ENCODE data around the gene SOX10. TPM values are rescaled to one million over a fixed set of nuclear protein-coding genes. Genes with fewer than 3 reads are reported as not detected.

SOX10 gene
- total and polyA plus RNA-seq, 4 donors = 0.08 to 5.9 (median 2.6) TPM; not detected in 1

DNA sequence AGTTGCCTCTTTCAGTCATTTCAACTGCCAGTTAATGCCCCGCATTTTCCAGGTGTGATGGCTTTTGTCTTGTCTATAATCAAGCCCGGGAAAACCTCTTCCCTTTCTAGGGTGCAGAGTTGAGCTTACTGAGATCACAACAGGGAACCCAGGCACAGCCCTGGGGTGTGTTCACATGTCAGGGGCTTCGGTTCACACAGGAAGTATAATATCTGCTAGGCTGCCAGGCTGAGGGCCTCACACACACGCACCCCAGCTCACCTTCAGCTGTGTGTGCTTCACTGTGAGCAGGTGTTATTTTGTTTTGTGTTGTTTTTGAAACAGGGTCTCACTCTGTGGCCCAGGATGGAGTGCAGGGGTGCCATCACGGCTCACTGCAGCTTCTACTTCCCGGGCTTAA is 9.7 kb upstream of the SOX10 start:
- ATAC-seq (ENCODE audit: low FRiP score) = no peak
- intact Hi-C loops (cut with DNase I) = no loop called here

DNA sequence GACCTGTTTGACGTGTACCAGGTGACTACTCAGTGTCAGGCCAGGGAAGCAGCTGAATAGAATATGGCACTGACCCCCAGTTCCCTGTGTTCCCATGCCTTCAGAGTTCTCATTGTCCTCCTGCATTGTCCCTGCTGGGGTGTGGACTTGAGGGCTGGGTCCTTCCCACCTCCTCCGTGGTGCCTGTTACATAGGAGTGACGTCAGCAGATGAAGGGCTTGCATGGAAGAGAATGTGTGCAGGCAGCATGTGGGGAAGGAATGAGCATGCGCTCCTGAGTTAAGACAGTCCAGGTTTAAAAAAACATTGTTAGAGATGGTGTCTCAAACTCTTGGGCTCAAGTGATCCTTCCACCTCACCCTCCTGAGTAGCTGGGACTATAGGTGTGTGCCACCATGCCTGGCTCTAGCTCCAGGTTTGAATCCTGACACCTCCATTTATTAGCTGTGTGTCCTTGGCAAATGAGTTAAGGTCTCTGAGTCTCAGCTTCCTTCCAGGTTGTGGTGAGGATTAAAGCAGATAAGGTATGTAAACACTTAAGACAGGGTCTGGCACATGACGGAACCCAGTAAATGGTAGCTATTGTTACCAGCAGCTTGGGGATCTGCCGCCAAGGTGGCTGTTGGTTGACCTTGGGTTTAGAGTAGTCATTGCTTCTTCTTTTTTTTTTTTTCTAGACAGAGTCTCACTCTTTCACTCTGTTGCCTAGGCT is 7.5 kb upstream of the SOX10 start:
- Histone ChIP-seq H3K4me3 (ENCODE audit: low read length in 2 of 2) (no peak overlapping the region), H3K27me3 (ENCODE audit: control insufficient read depth in 1 of 2, insufficient read depth in 2 of 2, low read length in 1 of 2) (no peaks in the 10 kb centered on the region), H3K4me1 (ENCODE audit: control insufficient read depth in 1 of 2, insufficient read depth in 2 of 2, low read length in 2 of 2) (no peaks in the 10 kb centered on the region), H3K27ac (ENCODE audit: low read depth in 1 of 2, low read length in 2 of 2) (no peak overlapping the region), H3K36me3 (ENCODE audit: control insufficient read depth in 1 of 2, insufficient read depth in 2 of 2, low read length in 1 of 2) (no peaks in the 10 kb centered on the region), H3K9me3 (ENCODE audit: control insufficient read depth, low read length) (no peaks in the 10 kb centered on the region)
- intact Hi-C loops (cut with DNase I) = no loop called here
- no peak for DNase-seq
- WGBS, 2 donors = 77 to 81% methylated on average over 6 of the region's 6 CpGs
- no peak for ATAC-seq (ENCODE audit: low FRiP score)

More for the DNA sequence above, 9.7 kb upstream of the SOX10 start:
- DNase-seq = no peak
- no peaks in the 10 kb centered on the region for H3K36me3 ChIP-seq (ENCODE audit: control insufficient read depth in 1 of 2, insufficient read depth in 2 of 2, low read length in 1 of 2)
- H3K9me3 ChIP-seq (ENCODE audit: control insufficient read depth, low read length) = no peaks in the 10 kb centered on the region
- no peak overlapping the region for H3K4me3 ChIP-seq (ENCODE audit: low read length in 2 of 2)
- H3K27me3 ChIP-seq (ENCODE audit: control insufficient read depth in 1 of 2, insufficient read depth in 2 of 2, low read length in 1 of 2) = no peaks in the 10 kb centered on the region
- no peak overlapping the region for H3K27ac ChIP-seq (ENCODE audit: low read depth in 1 of 2, low read length in 2 of 2)
- H3K4me1 ChIP-seq (ENCODE audit: control insufficient read depth in 1 of 2, insufficient read depth in 2 of 2, low read length in 2 of 2) = no peaks in the 10 kb centered on the region
- WGBS, 2 donors = 89 to 93% methylated on average over 6 of the region's 6 CpGs

DNA sequence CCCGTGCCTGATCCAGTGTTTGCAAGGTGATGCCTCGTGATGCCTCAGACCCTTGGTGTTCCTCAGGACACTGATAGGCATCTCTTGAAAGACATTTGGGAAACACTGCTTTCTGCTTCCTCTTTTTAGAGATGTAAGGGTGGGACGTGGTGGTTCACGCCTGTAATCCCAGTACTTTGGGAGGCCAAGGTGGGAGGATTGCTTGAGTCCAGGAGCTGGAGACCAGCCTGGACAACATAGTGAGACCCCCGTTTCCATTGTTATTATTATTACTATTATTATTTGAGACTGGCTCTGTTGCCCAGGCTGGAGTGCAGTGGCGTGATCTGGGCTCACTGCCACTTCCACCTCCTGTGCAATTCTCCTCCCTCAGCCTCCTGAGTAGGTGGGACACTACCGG is 6.5 kb upstream of the SOX10 start:
- DNase-seq (no peak), ATAC-seq (ENCODE audit: low FRiP score) (no peak)
- 90% methylated on average over 7 of the region's 7 CpGs for WGBS, 2 donors

DNA sequence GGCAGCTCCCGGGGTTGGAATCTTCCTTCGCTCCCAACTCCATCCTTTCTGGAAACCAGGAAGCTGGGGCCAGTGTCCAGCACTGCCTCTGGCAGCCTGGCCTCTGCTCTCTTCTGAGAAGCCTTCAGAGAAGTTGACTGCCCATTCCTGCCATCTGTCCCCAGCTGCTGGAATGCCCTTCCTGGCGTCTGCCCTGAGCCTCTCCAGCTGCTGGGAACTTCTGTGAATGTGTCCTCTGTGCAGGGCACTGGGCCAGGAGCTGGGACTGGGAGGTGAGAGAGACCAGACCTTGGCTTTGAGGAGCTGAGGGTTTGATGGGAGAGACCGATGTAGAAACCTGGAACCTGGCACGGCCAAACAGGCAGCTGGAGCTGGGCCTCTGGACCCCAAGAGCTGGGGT is 5.9 kb upstream of the SOX10 start:
- 69 to 73% methylated on average over 5 of the region's 5 CpGs for WGBS, 2 donors
- Histone ChIP-seq H3K27ac (ENCODE audit: low read depth in 1 of 2, low read length in 2 of 2) (no peak overlapping the region), H3K4me1 (ENCODE audit: control insufficient read depth in 1 of 2, insufficient read depth in 2 of 2, low read length in 2 of 2) (no peaks in the 10 kb centered on the region), H3K4me3 (ENCODE audit: low read length in 2 of 2) (no peak overlapping the region), H3K27me3 (ENCODE audit: control insufficient read depth in 1 of 2, insufficient read depth in 2 of 2, low read length in 1 of 2) (no peaks in the 10 kb centered on the region), H3K36me3 (ENCODE audit: control insufficient read depth in 1 of 2, insufficient read depth in 2 of 2, low read length in 1 of 2) (no peaks in the 10 kb centered on the region), H3K9me3 (ENCODE audit: control insufficient read depth, low read length) (no peaks in the 10 kb centered on the region)
- ATAC-seq (ENCODE audit: low FRiP score) (no peak), DNase-seq (no peak)
- intact Hi-C loops (cut with DNase I) = no loop called here

More for the DNA sequence above, 6.5 kb upstream of the SOX10 start:
- no peaks in the 10 kb centered on the region for H3K4me1 ChIP-seq (ENCODE audit: control insufficient read depth in 1 of 2, insufficient read depth in 2 of 2, low read length in 2 of 2)
- intact Hi-C loops (cut with DNase I) = no loop called here
- H3K9me3 ChIP-seq (ENCODE audit: control insufficient read depth, low read length) = no peaks in the 10 kb centered on the region
- H3K36me3 ChIP-seq (ENCODE audit: control insufficient read depth in 1 of 2, insufficient read depth in 2 of 2, low read length in 1 of 2) = no peaks in the 10 kb centered on the region
- no peak overlapping the region for H3K27ac ChIP-seq (ENCODE audit: low read depth in 1 of 2, low read length in 2 of 2)
- no peak overlapping the region for H3K4me3 ChIP-seq (ENCODE audit: low read length in 2 of 2)
- no peaks in the 10 kb centered on the region for H3K27me3 ChIP-seq (ENCODE audit: control insufficient read depth in 1 of 2, insufficient read depth in 2 of 2, low read length in 1 of 2)

DNA sequence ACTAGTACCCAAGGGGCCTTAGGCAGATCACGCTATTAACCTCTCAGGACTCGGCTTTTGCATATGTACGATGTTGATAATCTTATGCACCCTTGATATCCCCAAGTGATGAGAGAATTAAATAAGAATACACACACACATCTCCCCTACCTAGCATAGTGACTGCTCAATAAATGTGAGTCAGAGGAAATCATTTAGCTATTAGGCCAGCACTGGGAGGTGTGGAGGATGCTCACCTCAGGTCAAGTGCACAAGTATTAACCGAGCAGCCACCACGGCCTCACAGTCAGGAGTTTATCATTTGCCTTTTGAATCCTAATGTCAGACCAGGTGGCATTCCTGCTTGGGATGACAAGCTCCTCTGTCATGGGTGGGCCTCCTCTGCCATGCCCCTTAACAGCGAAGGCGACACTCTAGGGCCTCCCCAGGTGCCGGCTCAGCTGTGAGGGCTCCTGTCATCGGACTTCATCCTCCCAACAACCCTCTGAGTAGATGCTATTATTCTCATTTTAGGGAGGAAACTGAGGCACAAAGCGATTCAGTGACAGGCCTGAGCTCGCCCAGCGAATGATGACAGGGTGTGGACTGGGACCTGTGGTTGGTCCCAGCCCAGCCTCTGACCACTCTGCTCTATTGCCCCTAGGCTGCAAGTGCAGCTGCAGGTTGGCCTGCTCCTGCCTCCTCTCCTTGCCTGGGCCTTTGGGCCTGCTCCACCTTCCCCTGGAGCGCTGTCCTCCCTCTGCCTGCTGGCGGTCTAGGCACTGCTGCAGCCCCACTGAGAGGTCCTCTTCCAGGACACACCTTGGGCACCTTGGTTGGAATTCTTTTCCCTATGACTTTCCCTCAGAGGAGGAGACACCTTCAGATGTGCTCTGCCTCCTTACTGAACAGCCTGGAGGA is 5.0 kb upstream of the SOX10 start:
- no peak overlapping the region for H3K27ac ChIP-seq (ENCODE audit: low read depth in 1 of 2, low read length in 2 of 2)
- H3K36me3 ChIP-seq (ENCODE audit: control insufficient read depth in 1 of 2, insufficient read depth in 2 of 2, low read length in 1 of 2) = no peaks in the 10 kb centered on the region
- no peaks in the 10 kb centered on the region for H3K9me3 ChIP-seq (ENCODE audit: control insufficient read depth, low read length)
- DNase-seq (no peak), ATAC-seq (ENCODE audit: low FRiP score) (no peak)
- WGBS, 2 donors = 93 to 96% methylated on average over 14 of the region's 14 CpGs
- H3K4me1 ChIP-seq (ENCODE audit: control insufficient read depth in 1 of 2, insufficient read depth in 2 of 2, low read length in 2 of 2) = no peaks in the 10 kb centered on the region
- intact Hi-C loops (cut with DNase I) = no loop called here
- H3K4me3 ChIP-seq (ENCODE audit: low read length in 2 of 2) = no peak overlapping the region
- H3K27me3 ChIP-seq (ENCODE audit: control insufficient read depth in 1 of 2, insufficient read depth in 2 of 2, low read length in 1 of 2) = no peaks in the 10 kb centered on the region

DNA sequence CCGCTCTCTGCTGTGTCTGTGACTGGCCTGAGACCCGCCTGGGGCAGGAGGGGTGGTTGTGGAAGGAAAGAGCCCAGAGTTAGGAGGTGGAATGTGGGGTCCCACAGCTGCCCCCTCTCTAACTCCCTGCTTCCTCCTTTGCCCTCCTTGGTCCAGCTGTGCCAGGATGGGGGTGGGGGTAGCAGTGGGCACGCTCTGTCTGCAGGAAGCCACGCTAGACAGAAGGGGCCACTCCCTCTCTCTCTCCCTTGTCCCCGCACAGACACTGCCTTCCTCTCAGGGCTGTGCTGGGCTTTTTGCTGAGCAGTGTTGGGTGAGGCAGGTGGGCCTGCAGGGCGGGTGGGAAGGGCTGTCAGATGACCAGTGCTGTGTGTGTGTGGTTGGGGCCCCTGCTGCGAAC is 2.0 kb upstream of the SOX10 start:
- Histone ChIP-seq H3K4me1 (ENCODE audit: control insufficient read depth in 1 of 2, insufficient read depth in 2 of 2, low read length in 2 of 2) (no peaks in the 10 kb centered on the region), H3K27me3 (ENCODE audit: control insufficient read depth in 1 of 2, insufficient read depth in 2 of 2, low read length in 1 of 2) (no peaks in the 10 kb centered on the region), H3K36me3 (ENCODE audit: control insufficient read depth in 1 of 2, insufficient read depth in 2 of 2, low read length in 1 of 2) (no peaks in the 10 kb centered on the region), H3K4me3 (ENCODE audit: low read length in 2 of 2) (no peak overlapping the region), H3K9me3 (ENCODE audit: control insufficient read depth, low read length) (no peaks in the 10 kb centered on the region), H3K27ac (ENCODE audit: low read depth in 1 of 2, low read length in 2 of 2) (no peak overlapping the region)
- WGBS, 2 donors = 85 to 87% methylated on average over 7 of the region's 7 CpGs
- DNase-seq = no peak
- no peak for ATAC-seq (ENCODE audit: low FRiP score)
- intact Hi-C loops (cut with DNase I) = no loop called here

DNA sequence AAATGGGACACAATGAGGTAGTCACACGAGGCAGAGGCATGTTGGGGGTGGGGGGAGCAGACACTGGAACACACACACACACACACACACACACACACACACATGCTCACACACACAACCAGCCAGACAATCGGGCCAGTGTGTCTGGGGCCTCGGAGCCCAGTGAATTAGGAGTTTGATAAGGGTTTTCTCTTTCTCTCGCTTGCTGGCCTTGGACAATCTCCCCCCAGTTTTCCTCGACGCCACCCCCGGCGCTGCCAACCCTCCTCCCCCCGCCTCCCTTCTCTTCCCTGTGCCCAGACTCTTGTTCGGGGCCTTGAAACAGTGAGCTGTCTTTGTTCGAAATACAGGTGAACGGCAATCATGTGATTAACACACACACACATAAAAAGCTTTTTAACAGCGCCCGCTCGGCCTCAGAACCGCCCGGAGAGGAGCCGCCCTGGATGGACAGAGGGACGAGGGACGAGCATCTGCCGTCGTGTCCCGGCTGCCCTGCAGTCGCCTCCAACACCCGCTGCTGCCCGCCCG is 1.5 kb upstream of the SOX10 start:
- H3K27ac ChIP-seq (ENCODE audit: low read depth in 1 of 2, low read length in 2 of 2) = no peak overlapping the region

DNA sequence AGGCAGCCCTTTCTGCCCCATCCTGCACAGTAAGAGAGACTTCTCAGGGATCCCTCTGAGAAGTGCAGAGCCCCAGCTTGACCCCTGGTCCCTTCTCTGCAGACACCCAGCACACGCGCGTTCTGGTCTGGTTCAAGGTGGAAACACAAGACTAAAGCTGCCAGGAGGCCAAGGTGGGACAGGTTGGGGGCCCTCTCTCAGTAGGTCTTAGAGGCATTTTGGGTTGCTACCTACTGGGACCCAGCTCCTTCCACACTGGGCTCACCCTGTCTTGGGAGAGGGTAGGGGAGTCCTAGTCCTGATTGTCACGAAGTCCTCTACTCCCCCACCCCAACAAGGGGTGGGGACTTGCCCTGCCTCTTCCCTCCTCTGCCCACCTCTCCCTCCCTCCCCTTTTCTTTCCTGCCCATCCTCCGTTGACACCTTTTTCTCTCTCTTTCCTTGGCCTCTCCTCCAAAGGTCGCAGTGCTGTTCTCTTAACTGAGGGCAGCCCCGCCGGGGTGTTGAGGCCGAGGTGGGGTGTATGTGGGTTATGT is 763 bp upstream of the SOX10 start:
- 91% methylated on average over 9 of the region's 9 CpGs for WGBS, 2 donors
- no peaks in the 10 kb centered on the region for H3K36me3 ChIP-seq (ENCODE audit: control insufficient read depth in 1 of 2, insufficient read depth in 2 of 2, low read length in 1 of 2)
- H3K27ac ChIP-seq (ENCODE audit: low read depth in 1 of 2, low read length in 2 of 2) = no peak overlapping the region
- no peak for DNase-seq
- intact Hi-C loops (cut with DNase I) = no loop called here
- no peaks in the 10 kb centered on the region for H3K9me3 ChIP-seq (ENCODE audit: control insufficient read depth, low read length)
- H3K4me3 ChIP-seq (ENCODE audit: low read length in 2 of 2) = no peak overlapping the region
- ATAC-seq (ENCODE audit: low FRiP score) = no peak
- no peaks in the 10 kb centered on the region for H3K27me3 ChIP-seq (ENCODE audit: control insufficient read depth in 1 of 2, insufficient read depth in 2 of 2, low read length in 1 of 2)
- H3K4me1 ChIP-seq (ENCODE audit: control insufficient read depth in 1 of 2, insufficient read depth in 2 of 2, low read length in 2 of 2) = no peaks in the 10 kb centered on the region

More for the DNA sequence above, 1.5 kb upstream of the SOX10 start:
- intact Hi-C loops (cut with DNase I) = no loop called here
- H3K4me1 ChIP-seq (ENCODE audit: control insufficient read depth in 1 of 2, insufficient read depth in 2 of 2, low read length in 2 of 2) = no peaks in the 10 kb centered on the region
- no peaks in the 10 kb centered on the region for H3K9me3 ChIP-seq (ENCODE audit: control insufficient read depth, low read length)
- no peak for ATAC-seq (ENCODE audit: low FRiP score)
- no peak for DNase-seq
- WGBS, 2 donors = 90 to 91% methylated on average over 27 of the region's 27 CpGs
- no peaks in the 10 kb centered on the region for H3K27me3 ChIP-seq (ENCODE audit: control insufficient read depth in 1 of 2, insufficient read depth in 2 of 2, low read length in 1 of 2)
- H3K36me3 ChIP-seq (ENCODE audit: control insufficient read depth in 1 of 2, insufficient read depth in 2 of 2, low read length in 1 of 2) = no peaks in the 10 kb centered on the region
- H3K4me3 ChIP-seq (ENCODE audit: low read length in 2 of 2) = no peak overlapping the region
